Activated T-helper 2 cell treated with anti-CD3 and anti-CD28 coated beads, Interferon-gamma antibody, Interleukin-2, Interleukin-4, amounts not matched to agents 10 μg/mL and 5 μg/mL and 100 μg/mL, durations not matched to agents 14 hours and 24 hours and 36 hours (primary cell): ENCODE measurements around the gene IFRD1. TPM values are rescaled to one million over a fixed set of nuclear protein-coding genes. Genes with fewer than 3 reads are reported as not detected.
"Not testable (repeated sequence)": the region's sequence is repeated elsewhere in the genome, so short reads cannot be mapped to it uniquely, and the experiment has no call there.

Experiments used
- DNase-seq: peaks from one replicate; pipeline ENCODE4 v3.0.0; 2021; ENCODE audit warnings: low spot score
- H3K27ac Mint-ChIP-seq: one replicate; pipeline ENCODE4 v1.8.0; 2021; ENCODE audit warnings: mixed read lengths
- H3K27me3 Mint-ChIP-seq: one replicate; pipeline ENCODE4 v1.8.0; 2021; ENCODE audit warnings: low read depth, mixed read lengths
- H3K36me3 Mint-ChIP-seq: one replicate; pipeline ENCODE4 v1.8.0; 2021; ENCODE audit warnings: low read depth, mixed read lengths
- H3K4me1 Mint-ChIP-seq: one replicate; pipeline ENCODE4 v1.8.0; 2021; ENCODE audit warnings: low read depth, mixed read lengths
- H3K4me3 Mint-ChIP-seq: one replicate; pipeline ENCODE4 v1.8.0; 2021; ENCODE audit warnings: low read depth, mild to moderate bottlenecking, moderate library complexity, mixed read lengths
- H3K9me3 Mint-ChIP-seq: one replicate; pipeline ENCODE4 v1.8.0; 2021; ENCODE audit warnings: mixed read lengths
- intact Hi-C: fragments of 100-400 bp; cut with micrococcal nuclease; formaldehyde crosslinking; loops from one replicate; pipeline ENCODE4 v1.15.1; 2023
- total RNA-seq: library from RNA; stranded (reverse); gene quantifications from 2 replicates; pipeline ENCODE4 v1.2.3, GENCODE V29; 2022

IFRD1 gene
- total RNA-seq, 1 donor from 2014 or later = 49.5 TPM

- peaks cover 8% of the 10 kb centered on the region for H3K4me1 Mint-ChIP-seq
- no peaks in the 10 kb centered on the region for H3K9me3 Mint-ChIP-seq
These were observed 65.7 kb downstream of the IFRD1 start for GRCh38 chr7:112515989-112516388.

DNA sequence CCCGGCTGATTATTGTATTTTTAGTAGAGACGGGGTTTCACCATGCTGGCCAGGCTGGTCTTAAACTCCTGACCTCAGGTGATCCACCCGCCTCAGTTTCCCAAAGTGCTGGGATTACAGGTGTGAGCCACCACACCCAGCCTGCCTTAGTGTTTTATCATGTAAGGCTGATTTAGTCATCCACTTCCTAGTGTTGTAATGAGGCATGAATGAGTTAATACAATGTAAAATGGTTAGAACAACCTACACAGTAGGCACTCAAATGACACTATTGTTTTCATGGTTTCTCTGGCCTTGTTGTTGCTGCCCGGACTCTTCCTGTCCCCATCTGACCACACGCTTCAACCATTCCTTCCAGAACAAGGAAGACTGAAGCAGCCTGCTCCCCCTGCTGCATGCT lies 66.2 kb downstream of the IFRD1 start:
- intact Hi-C loops = loop anchor here (10.0 kb wide), 1 partner anchor 268 kb away; no protein-coding TSS in a partner anchor
- H3K4me1 Mint-ChIP-seq, H3K9me3 Mint-ChIP-seq, H3K27ac Mint-ChIP-seq, DNase-seq, H3K36me3 Mint-ChIP-seq, H3K4me3 Mint-ChIP-seq: not testable (repeated sequence)
- H3K27me3 Mint-ChIP-seq = peaks cover 12% of the 10 kb centered on the region

More at GRCh38 chr7:112515989-112516388, 65.7 kb downstream of the IFRD1 start:
- intact Hi-C loops = loop anchor here (10.0 kb wide), 1 partner anchor 269 kb away; no protein-coding TSS in a partner anchor
- no peak overlapping the region for H3K4me3 Mint-ChIP-seq
- H3K27me3 Mint-ChIP-seq = peaks cover 12% of the 10 kb centered on the region
- DNase-seq = no peak
- no peaks in the 10 kb centered on the region for H3K36me3 Mint-ChIP-seq
- no peak overlapping the region for H3K27ac Mint-ChIP-seq

- intact Hi-C loops = loop anchor here (10.0 kb wide), 1 partner anchor 267 kb away; no protein-coding TSS in a partner anchor
- Mint-ChIP-seq H3K4me3 (no peak overlapping the region), H3K4me1 (peaks cover 1% of the 10 kb centered on the region), H3K27ac (no peak overlapping the region), H3K27me3 (peaks cover 15% of the 10 kb centered on the region), H3K9me3 (no peaks in the 10 kb centered on the region), H3K36me3 (no peaks in the 10 kb centered on the region)
- no peak for DNase-seq
These were observed 67.2 kb downstream of the IFRD1 start for GRCh38 chr7:112517487-112517886.

GRCh38 chr7:112520787-112521186 lies 70.5 kb downstream of the IFRD1 start:
- H3K27ac Mint-ChIP-seq = no peak overlapping the region
- intact Hi-C loops = no loop called here
- H3K4me1 Mint-ChIP-seq = no peaks in the 10 kb centered on the region
- H3K9me3 Mint-ChIP-seq = no peaks in the 10 kb centered on the region
- peaks cover 20% of the 10 kb centered on the region for H3K27me3 Mint-ChIP-seq
- no peaks in the 10 kb centered on the region for H3K36me3 Mint-ChIP-seq
- no peak overlapping the region for H3K4me3 Mint-ChIP-seq
- DNase-seq = no peak

- Mint-ChIP-seq H3K36me3 (no peaks in the 10 kb centered on the region), H3K27ac (no peak overlapping the region), H3K4me3 (no peak overlapping the region), H3K4me1 (no peaks in the 10 kb centered on the region), H3K27me3 (peaks cover 16% of the 10 kb centered on the region), H3K9me3 (no peaks in the 10 kb centered on the region)
- intact Hi-C loops = no loop called here
- no peak for DNase-seq
These were observed 71.7 kb downstream of the IFRD1 start for GRCh38 chr7:112521942-112522341.

- Mint-ChIP-seq H3K27me3 (peaks cover 23% of the 10 kb centered on the region), H3K36me3 (no peaks in the 10 kb centered on the region)
- no peak for DNase-seq
These were observed 73.6 kb downstream of the IFRD1 start for GRCh38 chr7:112523871-112524270.

More at GRCh38 chr7:112523871-112524270, 73.6 kb downstream of the IFRD1 start:
- H3K27ac Mint-ChIP-seq = no peak overlapping the region
- H3K4me1 Mint-ChIP-seq = no peaks in the 10 kb centered on the region
- no peaks in the 10 kb centered on the region for H3K9me3 Mint-ChIP-seq
- intact Hi-C loops = no loop called here
- no peak overlapping the region for H3K4me3 Mint-ChIP-seq

Other genes starting within 250 kb of the IFRD1 start
- 0.41 and 0.64 TPM in 2 replicates for gene DOCK4, start 244.1 kb upstream of the IFRD1 start, total RNA-seq
- gene ZNF277, start 243.8 kb upstream of the IFRD1 start, total RNA-seq = 11.6 and 13.0 TPM in 2 replicates
- gene LSMEM1, start 30.5 kb downstream of the IFRD1 start, total RNA-seq = 1.3 and 2.4 TPM in 2 replicates